ENCODE data around the gene CRTC2. TPM values are rescaled to one million over a fixed set of nuclear protein-coding genes. Genes with fewer than 3 reads are reported as not detected.

Gene CRTC2
- total RNA-seq, 4 donors from 2014 or later: 12.5 to 20.4 (median 17.6) TPM

GRCh38 chr1:153962088-153963029, 3.9 kb upstream of the CRTC2 start:
- Histone ChIP-seq H3K27ac (replicated peaks in 1 of 4) (peak overlapping the region; percentile 94 to 96 (median 95)), H3K36me3 (peaks cover 0 to 21% (median 19%) of the 10 kb centered on the region in 4 donors), H3K4me1 (peaks cover 53 to 74% (median 68%) of the 10 kb centered on the region in 4 donors), H3K9me3 (no peaks in the 10 kb centered on the region), H3K27me3 (no peaks in the 10 kb centered on the region), H3K4me3 (peak overlapping the region; percentile 68 to 92 (median 74))
- WGBS: 40% methylated on average over 11 of the region's 16 CpGs
- no peak for DNase-seq (ENCODE audit: extremely low spot score)
- TF ChIP-seq POLR2A (IDR thresholded peaks at IDR 0.05; ENCODE audit: low read depth): no peak
- TF ChIP-seq POLR2AphosphoS5 (IDR thresholded peaks at IDR 0.05): peak in 1 of 2 donors; percentile 7
- intact Hi-C loops (cut with DNase I): no loop called here

DNA sequence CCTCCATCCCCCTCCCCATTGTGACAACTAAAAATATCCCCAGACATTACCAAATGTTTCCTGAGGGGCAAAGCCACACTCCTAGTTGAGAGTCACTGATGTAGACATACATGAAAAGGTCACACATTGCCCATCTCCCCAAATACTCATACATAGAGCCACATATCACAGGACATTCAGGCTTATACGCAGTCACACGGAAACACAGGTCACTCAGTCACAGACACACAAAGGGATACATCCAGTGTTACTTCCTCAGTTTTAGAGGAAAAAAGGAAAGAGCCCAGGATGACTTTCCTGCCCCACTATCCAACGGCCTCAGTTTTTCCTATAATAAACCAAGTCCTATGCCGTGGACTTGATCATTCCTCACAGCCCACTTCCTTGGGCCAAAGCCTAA, 3.0 kb upstream of the CRTC2 start:
- H3K4me3 ChIP-seq: peak overlapping the region in 1 of 4 donors; percentile 92
- TF ChIP-seq CTCF (IDR thresholded peaks at IDR 0.05): no peak
- TF ChIP-seq POLR2AphosphoS5 (IDR thresholded peaks at IDR 0.05): no peak
- TF ChIP-seq EP300 (IDR thresholded peaks at IDR 0.05): no peak
- no peak for TF ChIP-seq POLR2A (IDR thresholded peaks at IDR 0.05; ENCODE audit: low read depth)
- no peak for DNase-seq (ENCODE audit: extremely low spot score)

DNA sequence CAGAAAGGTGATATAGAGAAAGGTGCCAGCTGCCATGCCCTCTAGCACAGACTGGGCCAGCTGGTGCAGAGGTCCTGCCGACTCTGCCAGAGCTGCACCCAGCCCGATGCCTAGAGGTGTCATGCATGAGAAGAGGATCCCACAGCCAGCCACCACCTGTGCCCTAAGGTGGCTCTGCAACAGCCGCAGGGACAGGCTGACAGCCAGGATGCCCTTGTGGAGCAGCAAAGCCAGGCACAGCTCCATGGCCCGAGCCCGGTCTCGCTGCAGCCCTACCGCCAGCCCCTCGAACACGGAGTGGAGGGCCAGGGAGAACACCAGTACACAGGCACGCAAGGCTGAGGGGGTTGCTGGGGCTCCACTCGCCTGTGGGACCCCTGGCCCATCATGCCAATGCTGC, 1.8 kb upstream of the CRTC2 start:
- no peaks in the 10 kb centered on the region for H3K9me3 ChIP-seq
- no peak for TF ChIP-seq POLR2AphosphoS5 (IDR thresholded peaks at IDR 0.05)
- TF ChIP-seq CTCF (IDR thresholded peaks at IDR 0.05): no peak
- TF ChIP-seq EP300 (IDR thresholded peaks at IDR 0.05): no peak
- no peak for TF ChIP-seq POLR2A (IDR thresholded peaks at IDR 0.05; ENCODE audit: low read depth)
- no peaks in the 10 kb centered on the region for H3K27me3 ChIP-seq
- peaks cover 0 to 21% (median 19%) of the 10 kb centered on the region in 4 donors for H3K36me3 ChIP-seq
- no peak for DNase-seq (ENCODE audit: extremely low spot score)
- intact Hi-C loops (cut with DNase I): no loop called here
- peaks cover 65 to 78% (median 72%) of the 10 kb centered on the region in 4 donors for H3K4me1 ChIP-seq
- peak overlapping the region; percentile 91 to 96 (median 95) for H3K27ac ChIP-seq (replicated peaks in 1 of 4)
- WGBS: 89% methylated on average over 4 of the region's 11 CpGs
- H3K4me3 ChIP-seq: no peak overlapping the region

More for the DNA sequence above, 3.0 kb upstream of the CRTC2 start:
- peaks cover 61 to 78% (median 71%) of the 10 kb centered on the region in 4 donors for H3K4me1 ChIP-seq
- H3K36me3 ChIP-seq: peaks cover 0 to 21% (median 19%) of the 10 kb centered on the region in 4 donors
- intact Hi-C loops (cut with DNase I): no loop called here
- no peaks in the 10 kb centered on the region for H3K9me3 ChIP-seq
- WGBS: 87% methylated on average over 4 of the region's 4 CpGs
- no peaks in the 10 kb centered on the region for H3K27me3 ChIP-seq
- peak overlapping the region; percentile 94 to 96 (median 95) for H3K27ac ChIP-seq (replicated peaks in 1 of 4)

- Histone ChIP-seq H3K36me3 (peaks cover 0 to 27% (median 23%) of the 10 kb centered on the region in 4 donors), H3K4me3 (no peak overlapping the region), H3K4me1 (peaks cover 61 to 80% (median 73%) of the 10 kb centered on the region in 4 donors), H3K27ac (replicated peaks in 1 of 4) (peak overlapping the region; percentile 91 to 96 (median 95)), H3K9me3 (no peaks in the 10 kb centered on the region), H3K27me3 (no peaks in the 10 kb centered on the region)
- WGBS: 65% methylated on average over 3 of the region's 3 CpGs
- no peak for TF ChIP-seq POLR2AphosphoS5 (IDR thresholded peaks at IDR 0.05)
- no peak for TF ChIP-seq CTCF (IDR thresholded peaks at IDR 0.05)
- no peak for TF ChIP-seq EP300 (IDR thresholded peaks at IDR 0.05)
- no peak for TF ChIP-seq POLR2A (IDR thresholded peaks at IDR 0.05; ENCODE audit: low read depth)
- no peak for DNase-seq (ENCODE audit: extremely low spot score)
- intact Hi-C loops (cut with DNase I): no loop called here
These were observed 1.0 kb upstream of the CRTC2 start for GRCh38 chr1:153959454-153959853.

GRCh38 chr1:153958961-153959260, 499 bp upstream of the CRTC2 start:
- Histone ChIP-seq H3K4me1 (peaks cover 56 to 80% (median 70%) of the 10 kb centered on the region in 4 donors), H3K9me3 (no peaks in the 10 kb centered on the region), H3K4me3 (peak overlapping the region; percentile 80 to 95 (median 91)), H3K27me3 (no peaks in the 10 kb centered on the region), H3K27ac (replicated peaks in 1 of 4) (peak overlapping the region; percentile 91 to 96 (median 95)), H3K36me3 (peaks cover 4 to 31% (median 29%) of the 10 kb centered on the region in 4 donors)
- intact Hi-C loops (cut with DNase I): no loop called here
- TF ChIP-seq POLR2A (IDR thresholded peaks at IDR 0.05; ENCODE audit: low read depth): no peak
- TF ChIP-seq CTCF (IDR thresholded peaks at IDR 0.05): no peak
- TF ChIP-seq EP300 (IDR thresholded peaks at IDR 0.05): no peak
- TF ChIP-seq POLR2AphosphoS5 (IDR thresholded peaks at IDR 0.05): no peak
- DNase-seq (ENCODE audit: extremely low spot score): no peak
- 15% methylated on average over 4 of the region's 4 CpGs for WGBS

All from esophagus muscularis mucosa (tissue), 4 donors.